HepG2 (cell line): ENCODE measurements around the gene NR1H3. TPM values are rescaled to one million over a fixed set of nuclear protein-coding genes. Genes with fewer than 3 reads are reported as not detected.

Source experiments
- ARNTL ChIP-seq: sonication (generic); formaldehyde crosslinking; IDR thresholded peaks from 2 replicates; pipeline ENCODE4 v1.4.0; 2020; ENCODE audit warnings: mild to moderate bottlenecking, missing genetic modification reagents
- ATF6 ChIP-seq: sonication (generic); formaldehyde crosslinking; conservative IDR thresholded peaks from 2 replicates; pipeline ENCODE4 v1.4.0; 2020; ENCODE audit warnings: missing genetic modification reagents
- CEBPZ ChIP-seq: IDR thresholded peaks from 2 replicates; pipeline ENCODE4 v1.6.1; 2012; ENCODE audit warnings: low read length, improper control_type of control experiment
- GATAD2A ChIP-seq: IDR thresholded peaks from 2 replicates; pipeline ENCODE4 v1.6.1; 2016
- HNRNPK ChIP-seq: fragments of 200-400 bp; formaldehyde crosslinking; IDR thresholded peaks from 2 replicates; pipeline ENCODE4 v1.6.1; 2018; ENCODE audit warnings: low read length, low read depth, moderate library complexity, mild to moderate bottlenecking; ENCODE audit not compliant: poor library complexity, severe bottlenecking
- JUND ChIP-seq: sonication (generic); formaldehyde crosslinking; IDR thresholded peaks from 2 replicates; pipeline ENCODE4 v1.8.0; 2022; ENCODE audit warnings: mild to moderate bottlenecking, missing genetic modification reagents
- LCORL ChIP-seq, 2 experiments: fragments of 450-650 bp in 1 of 2; sonication (generic) in 1 of 2; formaldehyde crosslinking in 1 of 2; IDR thresholded peaks; 2 replicates each; pipeline versions ENCODE4 v1.5.0 to v1.6.1; 2017 to 2020; ENCODE audit warnings: antibody characterized with exemption in 1 of 2, missing genetic modification reagents in 1 of 2
- MAF1 ChIP-seq: sonication (generic); formaldehyde crosslinking; IDR thresholded peaks from 2 replicates; pipeline ENCODE4 v1.5.0; 2020; ENCODE audit warnings: missing genetic modification reagents, borderline replicate concordance
- MED13 ChIP-seq: sonication (generic); formaldehyde crosslinking; IDR thresholded peaks from 2 replicates; pipeline ENCODE4 v1.5.0; 2020; ENCODE audit warnings: missing genetic modification reagents
- NR1H2 ChIP-seq: sonication (generic); formaldehyde crosslinking; IDR thresholded peaks from 2 replicates; pipeline ENCODE4 v1.8.1; 2022; ENCODE audit warnings: low read depth, missing genetic modification reagents, borderline replicate concordance
- TFAP4 ChIP-seq: sonication (generic); IDR thresholded peaks from 2 replicates; pipeline ENCODE4 v1.6.1; 2016; ENCODE audit warnings: low read depth, borderline replicate concordance
- U2AF1 ChIP-seq: fragments of 200-400 bp; formaldehyde crosslinking; optimal IDR thresholded peaks from 2 replicates; pipeline ENCODE3; 2017; ENCODE audit warnings: mild to moderate bottlenecking, low read depth, low read length
- ZFP90 ChIP-seq: sonication (generic); formaldehyde crosslinking; IDR thresholded peaks from 2 replicates; pipeline ENCODE4 v1.8.0; 2022; ENCODE audit warnings: missing genetic modification reagents, mild to moderate bottlenecking, inconsistent platforms, borderline replicate concordance
- ZGPAT ChIP-seq: IDR thresholded peaks from 2 replicates; pipeline ENCODE4 v1.6.1; 2016; ENCODE audit warnings: mild to moderate bottlenecking
- ZMAT5 ChIP-seq: sonication (generic); formaldehyde crosslinking; IDR thresholded peaks from 2 replicates; pipeline ENCODE4 v1.5.0; 2020; ENCODE audit warnings: mild to moderate bottlenecking, low read depth, missing genetic modification reagents, borderline replicate concordance
- ZMYM4 ChIP-seq: sonication (generic); formaldehyde crosslinking; IDR thresholded peaks from 2 replicates; pipeline ENCODE4 v1.8.1; 2023; ENCODE audit warnings: mild to moderate bottlenecking, missing genetic modification reagents
- ZNF292 ChIP-seq: sonication (generic); formaldehyde crosslinking; IDR thresholded peaks from 2 replicates; pipeline ENCODE4 v1.8.1; 2022; ENCODE audit warnings: mild to moderate bottlenecking, low read depth, missing genetic modification reagents, borderline replicate concordance
- ZNF572 ChIP-seq: sonication (generic); formaldehyde crosslinking; IDR thresholded peaks from 2 replicates; pipeline ENCODE4 v1.5.1; 2020; ENCODE audit warnings: mild to moderate bottlenecking, missing genetic modification reagents
- ZNF672 ChIP-seq: sonication (generic); formaldehyde crosslinking; IDR thresholded peaks from 2 replicates; pipeline ENCODE4 v1.8.1; 2022; ENCODE audit warnings: missing genetic modification reagents
- ZNF709 ChIP-seq: sonication (generic); formaldehyde crosslinking; IDR thresholded peaks from 2 replicates; pipeline ENCODE4 v1.5.0; 2020; ENCODE audit warnings: mild to moderate bottlenecking, missing genetic modification reagents
- ZSCAN30 ChIP-seq: sonication (generic); formaldehyde crosslinking; IDR thresholded peaks from 2 replicates; pipeline ENCODE4 v1.5.0; 2020; ENCODE audit warnings: mild to moderate bottlenecking, missing genetic modification reagents
- polyA plus RNA-seq, 8 experiments: library from polyadenylated mRNA; depleted of rRNA in 3 of 8; stranded (reverse) in 7 of 8; unstranded in 1 of 8; fragments of >200 nt; fragmentation: Illumina TruSeq in 4 of 8; extraction: Trizol in 4 of 8; gene quantifications; 2 replicates each; pipeline versions ENCODE4 v1.2.1 to v1.2.3, GENCODE V29; 2011 to 2016; ENCODE audit warnings: low read depth in 4 of 8, missing spikeins in 1 of 8, mixed read lengths in 1 of 8; ENCODE audit not compliant: insufficient read depth in 1 of 8
- total RNA-seq, 5 experiments: library from RNA; depleted of rRNA; stranded (reverse); fragments of >200 nt; fragmentation: Illumina TruSeq; extraction: Trizol; gene quantifications; 2 replicates each; pipeline ENCODE4 v1.2.3, GENCODE V29; 2016; ENCODE audit warnings: low read depth in 1 of 5

NR1H3 gene
- total and polyA plus RNA-seq, 2 of the 13 experiments (the other 11 are each of a cell fraction or from before 2014, with no cell fraction given): 41.8 to 102 TPM

GRCh38 chr11:47248664-47249377 is 9.0 kb upstream of the NR1H3 start, which contains the start of gene ACP2 (continued):
- TF ChIP-seq ZNF672 (CRISPR knock-in tag) (no peak), ZSCAN30 (CRISPR knock-in tag) (peak; percentile 98; the same call in 1 of the 2 replicates), ZFP90 (CRISPR knock-in tag) (peak; percentile 76; the same call in 1 of the 2 replicates), TFAP4 (peak; percentile 72; the same call in 1 of the 2 replicates), ZNF292 (peak; percentile 58; the same call in 1 of the 2 replicates), ATF6 (CRISPR knock-in tag) (no peak), ZMAT5 (no peak), LCORL (IDR thresholded peaks at IDR 0.05) (no peak), LCORL (CRISPR knock-in tag; IDR thresholded peaks at IDR 0.05) (0 out of 2 replicates have a peak, but pooled peaks have one; percentile 38), JUND (CRISPR knock-in tag) (no peak; the same call in 1 of the 2 replicates), U2AF1 (no peak), ZNF572 (CRISPR knock-in tag) (peak; percentile 70), MAF1 (CRISPR knock-in tag) (no peak), NR1H2 (CRISPR knock-in tag) (peak; percentile 75; the same call in 1 of the 2 replicates), GATAD2A (CRISPR knock-in tag) (peak; percentile 52), ZNF709 (CRISPR knock-in tag) (peak; percentile 69), ARNTL (CRISPR knock-in tag) (peak; percentile 52; the same call in 1 of the 2 replicates), MED13 (CRISPR knock-in tag) (peak; percentile 31; the same call in 1 of the 2 replicates), ZGPAT (CRISPR knock-in tag) (peak; percentile 96), CEBPZ (no peak), ZMYM4 (CRISPR knock-in tag) (peak; percentile 84), HNRNPK (peak; percentile 31)
